GM12878 (cell line): ENCODE data around the gene GIPC3.

Experiments used
- BCLAF1 ChIP-seq: fragments of 450-650 bp; IDR thresholded peaks from 2 replicates; pipeline ENCODE4 v1.6.1; 2017; ENCODE audit warnings: antibody characterized with exemption, mild to moderate bottlenecking, moderate library complexity
- CTCF ChIP-seq, 3 experiments: IDR thresholded peaks in 2 of 3; conservative IDR thresholded peaks in 1 of 3; 2 replicates each; pipeline ENCODE4 v1.5.1; 2011; ENCODE audit warnings: low read depth in 3 of 3, low read length in 3 of 3, mild to moderate bottlenecking in 3 of 3, control low read depth in 2 of 3, moderate library complexity in 2 of 3, inconsistent platforms in 1 of 3, mixed read lengths in 1 of 3; ENCODE audit not compliant: control insufficient read depth in 2 of 3, insufficient read depth in 1 of 3; ENCODE audit errors: extremely low read depth in 1 of 3
- EZH2 ChIP-seq: IDR thresholded peaks from 2 replicates; pipeline ENCODE4 v1.6.1; 2012; ENCODE audit warnings: low read depth, mild to moderate bottlenecking, control low read depth, inconsistent platforms, low read length, borderline replicate concordance; ENCODE audit not compliant: control insufficient read depth
- MXI1 ChIP-seq: fragments of 150-350 bp; IDR thresholded peaks from 2 replicates; pipeline ENCODE4 v1.6.1; 2011; ENCODE audit warnings: low read depth, mild to moderate bottlenecking, inconsistent platforms, low read length, improper control_type of control experiment
- SP1 ChIP-seq: IDR thresholded peaks from one replicate; pipeline ENCODE4 v1.6.1; 2011; ENCODE audit warnings: low read depth, low read length

GRCh38 chr19:3551792-3552095 lies 33.5 kb upstream of the GIPC3 start:
- TF ChIP-seq CTCF (IDR thresholded peaks at IDR 0.05 in 2 of 3, conservative IDR thresholded peaks at IDR 0.05 in 1 of 3; ENCODE audit: control insufficient read depth in 2 of 3, extremely low read depth in 1 of 3, insufficient read depth in 1 of 3, low read depth in 3 of 3, low read length in 3 of 3) (no peak), SP1 (no peak), EZH2 (no peak), MXI1 (no peak), BCLAF1 (no peak)
